Measurements from ENCODE around the gene PTPRB.

DNA sequence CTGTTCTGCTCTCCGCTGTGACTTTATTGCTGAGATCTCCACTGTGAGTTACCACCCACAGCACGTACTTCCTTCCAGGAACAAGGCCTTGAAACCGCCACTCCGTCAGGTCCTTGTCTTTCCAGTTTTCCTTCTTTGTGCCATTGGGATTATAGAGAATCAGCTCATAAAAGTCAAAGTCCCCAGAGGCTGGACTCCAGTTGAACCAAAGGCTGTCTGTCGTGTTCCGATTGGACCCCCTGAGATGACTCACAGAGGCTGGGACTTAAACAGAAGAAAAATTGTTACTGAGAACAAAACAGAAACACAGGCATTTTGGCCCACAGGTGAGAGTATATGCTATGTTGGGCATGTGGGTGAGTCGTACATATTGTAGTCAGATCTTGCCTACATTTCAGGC lies 76.6 kb downstream of the PTPRB start:
- no peak for TF ChIP-seq POLR2A (IDR thresholded peaks at IDR 0.05)
- no peak for TF ChIP-seq CTCF (IDR thresholded peaks at IDR 0.05)

Data from adrenal gland (tissue), 5 donors.